Measurements from ENCODE around the gene CD3E.

GRCh38 chr11:118259138-118259537 is 45.4 kb upstream of the CD3E start:
- TF ChIP-seq CTCF (IDR thresholded peaks at IDR 0.05), result no peak
- no peak for TF ChIP-seq POLR2A (IDR thresholded peaks at IDR 0.05)
- TF ChIP-seq EP300 (IDR thresholded peaks at IDR 0.05), result no peak
- TF ChIP-seq POLR2AphosphoS5 (IDR thresholded peaks at IDR 0.05), result no peak

Measured in upper lobe of left lung (tissue), 4 donors.